Stimulated activated naive CD8-positive, alpha-beta T cell treated with anti-CD3 and anti-CD28 coated beads, Interleukin-15, Interleukin-2, amounts not matched to agents 100 ng/mL and 50 ng/mL, for 24 hours (primary cell): ENCODE measurements around the gene VEGFD.
A peak's percentile ranks its signal among the peaks of the same experiment; 100 is the strongest.

Source experiments
- H3K27ac Mint-ChIP-seq: one replicate; pipeline ENCODE4 v1.8.0; 2021; ENCODE audit warnings: mild to moderate bottlenecking, mixed read lengths
- H3K27me3 Mint-ChIP-seq: one replicate; pipeline ENCODE4 v1.8.0; 2021; ENCODE audit warnings: mixed read lengths
- H3K36me3 Mint-ChIP-seq: one replicate; pipeline ENCODE4 v1.8.0; 2021; ENCODE audit warnings: low read depth, mixed read lengths
- H3K4me1 Mint-ChIP-seq: one replicate; pipeline ENCODE4 v1.8.0; 2021; ENCODE audit warnings: low read depth, mixed read lengths
- H3K4me3 Mint-ChIP-seq: one replicate; pipeline ENCODE4 v1.8.0; 2021; ENCODE audit warnings: mild to moderate bottlenecking, mixed read lengths
- H3K9me3 Mint-ChIP-seq: one replicate; pipeline ENCODE4 v1.8.0; 2021; ENCODE audit warnings: mixed read lengths

Gene VEGFD

DNA sequence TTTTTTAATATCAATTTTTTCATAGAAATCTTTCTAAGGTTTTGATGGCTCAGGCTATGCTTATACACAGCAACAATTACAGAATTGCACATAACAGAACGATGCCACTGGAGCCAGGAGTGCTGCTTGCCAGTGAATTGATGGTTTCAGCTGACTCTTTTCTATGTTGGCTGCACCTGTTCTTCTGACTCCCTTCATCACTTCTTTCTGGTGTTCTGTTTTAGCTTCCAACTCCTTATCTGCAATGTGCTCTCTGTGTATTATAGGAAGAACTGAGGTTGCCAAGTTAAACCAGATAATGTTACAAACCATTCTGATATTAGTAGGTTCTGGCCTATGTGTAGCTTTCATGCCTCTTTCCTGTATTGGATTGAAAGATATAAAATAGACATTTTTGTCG, 11.6 kb upstream of the VEGFD start:
- Mint-ChIP-seq H3K4me3 (no peak overlapping the region), H3K27me3 (peaks cover 9% of the 10 kb centered on the region), H3K4me1 (no peaks in the 10 kb centered on the region)

DNA sequence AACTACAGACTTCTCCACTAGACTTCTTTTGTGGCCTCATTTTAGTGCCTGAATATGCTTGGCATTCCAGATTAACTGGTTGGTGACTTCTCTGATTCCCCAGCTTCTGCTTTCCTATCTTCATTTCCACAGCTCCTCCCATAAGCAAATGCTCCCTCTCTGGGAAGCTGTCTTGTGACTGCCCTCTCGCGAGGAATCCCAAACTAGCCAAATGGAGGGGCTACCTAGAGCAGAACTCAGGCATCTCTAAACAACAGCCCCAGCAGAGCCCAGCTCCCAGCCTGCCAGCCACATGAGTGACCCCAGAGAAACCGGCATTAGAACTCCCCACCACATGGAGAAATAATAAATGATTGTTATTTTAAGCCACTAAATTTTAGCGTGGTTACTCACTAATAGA, 7.6 kb upstream of the VEGFD start:
- no peaks in the 10 kb centered on the region for H3K9me3 Mint-ChIP-seq
- H3K36me3 Mint-ChIP-seq, result no peaks in the 10 kb centered on the region
- H3K27me3 Mint-ChIP-seq, result peaks cover 9% of the 10 kb centered on the region
- no peak overlapping the region for H3K27ac Mint-ChIP-seq
- H3K4me3 Mint-ChIP-seq, result no peak overlapping the region
- H3K4me1 Mint-ChIP-seq, result no peaks in the 10 kb centered on the region

More for the DNA sequence above, 11.6 kb upstream of the VEGFD start:
- no peak overlapping the region for H3K27ac Mint-ChIP-seq
- H3K9me3 Mint-ChIP-seq, result no peaks in the 10 kb centered on the region
- no peaks in the 10 kb centered on the region for H3K36me3 Mint-ChIP-seq

DNA sequence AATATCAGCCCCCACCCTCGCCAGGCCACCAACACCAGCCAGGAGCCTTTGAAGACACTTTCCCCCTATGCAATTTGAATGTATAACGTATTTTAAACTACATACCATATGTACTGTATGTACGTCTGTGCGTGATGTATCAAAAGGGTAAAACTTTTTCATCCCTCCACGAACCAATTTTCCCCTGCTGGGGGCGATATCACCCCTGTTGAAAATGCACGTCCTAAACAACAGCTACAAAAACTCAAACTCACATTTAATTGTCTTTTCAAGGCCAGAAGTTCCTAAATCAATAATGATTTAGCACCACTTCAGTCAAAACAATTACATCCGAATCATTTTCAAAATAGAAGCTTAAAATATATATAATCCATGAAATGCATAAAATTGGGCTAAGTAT, 1.4 kb downstream of the VEGFD start:
- H3K4me1 Mint-ChIP-seq, result no peaks in the 10 kb centered on the region
- no peak overlapping the region for H3K4me3 Mint-ChIP-seq
- no peaks in the 10 kb centered on the region for H3K36me3 Mint-ChIP-seq
- peaks cover 11% of the 10 kb centered on the region for H3K27me3 Mint-ChIP-seq
- H3K27ac Mint-ChIP-seq, result no peak overlapping the region
- H3K9me3 Mint-ChIP-seq, result no peaks in the 10 kb centered on the region

DNA sequence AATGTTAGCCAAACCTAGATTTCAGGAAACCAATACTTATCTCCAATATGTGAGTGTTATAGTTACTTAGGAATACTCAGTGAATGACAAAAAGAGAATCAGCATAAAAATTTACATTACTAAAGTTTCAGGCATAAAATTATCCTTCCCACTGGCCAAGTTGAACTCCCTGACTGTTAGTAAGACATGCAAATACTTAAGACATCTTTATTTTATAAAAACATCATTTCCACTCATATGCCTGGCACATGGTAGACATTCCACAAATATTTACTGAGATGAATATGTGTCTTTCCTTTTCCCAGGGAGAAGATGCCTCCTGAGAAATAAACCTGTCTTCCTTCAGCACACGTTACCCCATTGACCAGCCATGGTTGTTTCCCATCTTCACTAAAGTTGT, 7.3 kb downstream of the VEGFD start:
- H3K27ac Mint-ChIP-seq, result no peak overlapping the region
- no peak overlapping the region for H3K4me3 Mint-ChIP-seq
- no peaks in the 10 kb centered on the region for H3K36me3 Mint-ChIP-seq
- H3K27me3 Mint-ChIP-seq, result no peaks in the 10 kb centered on the region
- H3K9me3 Mint-ChIP-seq, result no peaks in the 10 kb centered on the region
- no peaks in the 10 kb centered on the region for H3K4me1 Mint-ChIP-seq

DNA sequence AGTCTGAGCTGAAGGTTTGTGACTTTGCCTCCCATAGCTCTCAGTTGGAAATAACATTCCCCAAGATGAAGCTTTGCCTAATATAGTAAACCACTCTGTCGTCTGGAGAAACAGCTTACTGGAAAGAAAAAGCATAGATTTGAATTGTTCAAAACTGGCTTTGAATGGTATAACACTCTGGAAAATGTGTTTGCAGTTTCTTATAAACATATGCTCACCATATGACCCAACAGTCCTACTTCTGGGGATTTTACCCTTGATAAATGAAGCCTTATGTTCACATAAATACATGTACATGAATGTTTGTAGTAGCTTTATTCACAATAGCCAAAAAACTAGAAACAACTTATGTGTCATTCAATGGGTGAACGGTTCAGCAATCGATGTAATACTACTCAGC, 10.2 kb downstream of the VEGFD start:
- no peaks in the 10 kb centered on the region for H3K9me3 Mint-ChIP-seq
- no peaks in the 10 kb centered on the region for H3K4me1 Mint-ChIP-seq
- no peak overlapping the region for H3K27ac Mint-ChIP-seq
- no peak overlapping the region for H3K4me3 Mint-ChIP-seq
- H3K27me3 Mint-ChIP-seq, result no peaks in the 10 kb centered on the region
- no peaks in the 10 kb centered on the region for H3K36me3 Mint-ChIP-seq

DNA sequence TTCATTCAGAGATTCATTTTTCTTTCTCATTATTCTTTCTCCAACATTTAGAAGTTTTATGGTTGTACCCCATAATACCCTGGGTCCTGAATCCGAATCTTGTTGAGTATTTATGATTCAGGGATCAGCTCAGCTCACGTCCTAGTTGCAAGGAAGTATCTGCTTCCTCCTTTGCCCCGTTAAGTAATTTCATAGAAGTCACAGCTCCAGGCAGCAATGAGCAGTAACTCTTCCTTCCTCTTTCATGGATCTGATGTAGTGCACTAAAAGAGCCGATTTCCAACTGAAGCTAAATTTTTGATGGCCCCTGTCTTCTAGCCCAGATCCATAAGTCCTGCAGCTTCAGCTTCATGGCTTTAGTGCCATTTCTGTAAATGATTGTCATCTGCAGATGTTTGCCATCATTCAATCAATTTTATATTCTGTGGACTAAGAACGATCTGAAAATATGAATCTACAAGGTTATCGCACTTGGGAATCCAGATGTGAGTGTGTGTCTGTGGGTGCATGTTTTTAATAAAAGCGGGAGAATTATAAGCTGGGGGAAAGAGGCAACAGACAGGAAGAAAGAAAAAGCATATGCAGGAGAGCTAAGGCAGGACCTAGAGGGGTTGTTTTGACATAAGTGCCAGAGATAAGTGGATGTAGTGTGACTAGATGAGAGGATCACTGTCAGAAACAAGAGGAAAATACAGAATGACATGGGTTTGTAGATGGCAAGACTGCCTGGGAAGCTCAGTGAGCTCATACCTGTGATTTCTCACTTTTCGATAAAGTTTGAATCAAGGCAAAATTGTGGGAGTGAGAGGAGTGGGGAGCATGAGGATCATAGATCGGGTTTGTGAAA, 17.5 kb downstream of the VEGFD start:
- Mint-ChIP-seq H3K27me3 (peaks cover 15% of the 10 kb centered on the region), H3K36me3 (no peaks in the 10 kb centered on the region), H3K27ac (no peak overlapping the region), H3K9me3 (no peaks in the 10 kb centered on the region), H3K4me3 (no peak overlapping the region), H3K4me1 (no peaks in the 10 kb centered on the region)

DNA sequence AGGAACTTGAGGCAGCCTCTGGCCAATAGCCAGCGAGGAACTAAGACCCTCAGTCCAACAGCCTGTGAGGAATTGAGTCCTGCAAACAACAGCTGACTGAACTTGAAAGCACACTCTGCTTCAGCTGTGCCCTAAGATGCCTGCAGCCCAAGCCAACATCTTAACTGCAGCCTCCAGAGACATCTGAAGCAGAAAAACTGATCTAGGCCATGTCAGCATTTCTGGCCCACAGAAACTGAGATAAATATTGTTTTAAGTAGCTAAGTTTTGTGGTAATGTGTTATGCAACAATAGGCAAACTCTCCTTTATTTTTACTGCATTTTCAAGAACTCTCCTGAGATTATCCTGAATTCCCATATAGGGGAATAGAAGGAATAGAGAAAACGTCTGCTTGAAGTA, 24.5 kb downstream of the VEGFD start:
- H3K4me1 Mint-ChIP-seq, result no peaks in the 10 kb centered on the region
- H3K27me3 Mint-ChIP-seq, result peaks cover 7% of the 10 kb centered on the region
- H3K36me3 Mint-ChIP-seq, result no peaks in the 10 kb centered on the region
- H3K9me3 Mint-ChIP-seq, result no peaks in the 10 kb centered on the region
- H3K27ac Mint-ChIP-seq, result no peak overlapping the region
- H3K4me3 Mint-ChIP-seq, result no peak overlapping the region

DNA sequence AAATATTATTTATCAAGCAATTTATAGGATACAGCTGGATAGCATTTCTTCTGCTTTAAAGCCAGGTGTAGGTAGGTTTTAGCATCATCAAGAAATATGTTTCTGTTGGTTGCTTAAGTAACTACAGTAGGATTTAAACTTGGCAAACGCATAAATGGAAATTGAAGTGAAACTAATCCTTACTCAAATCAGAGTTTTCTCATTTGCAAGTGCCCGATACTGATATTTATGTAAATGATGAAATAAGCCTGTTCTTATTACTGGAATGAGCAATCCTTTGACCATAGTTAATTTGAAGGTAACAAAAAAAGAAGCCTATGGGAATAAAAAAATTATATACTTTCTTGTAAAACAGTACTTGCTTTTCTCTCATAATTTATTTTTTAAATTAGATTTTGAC, 25.7 kb downstream of the VEGFD start:
- H3K36me3 Mint-ChIP-seq, result no peaks in the 10 kb centered on the region
- peaks cover 4% of the 10 kb centered on the region for H3K27me3 Mint-ChIP-seq
- H3K27ac Mint-ChIP-seq, result no peak overlapping the region
- no peaks in the 10 kb centered on the region for H3K4me1 Mint-ChIP-seq
- no peak overlapping the region for H3K4me3 Mint-ChIP-seq
- H3K9me3 Mint-ChIP-seq, result no peaks in the 10 kb centered on the region

DNA sequence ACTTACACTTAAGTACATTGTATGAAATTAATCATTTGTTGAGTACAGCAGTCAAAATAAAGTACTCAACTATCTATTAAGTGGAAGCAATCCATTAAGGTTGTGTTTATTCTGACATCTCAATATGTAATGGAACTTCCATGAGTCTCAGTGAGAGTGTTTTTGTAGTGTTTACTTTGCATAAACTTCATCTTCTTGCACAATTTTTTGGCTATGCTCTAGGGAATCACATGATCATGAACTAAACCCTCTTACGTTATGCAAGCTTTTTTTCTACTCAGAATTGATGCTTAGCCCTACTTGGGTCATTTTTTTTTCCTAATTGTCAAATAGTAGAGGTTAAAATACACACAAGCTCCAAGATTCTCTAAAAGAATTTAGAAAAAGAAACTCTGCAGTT, 27.8 kb downstream of the VEGFD start:
- Mint-ChIP-seq H3K36me3 (no peaks in the 10 kb centered on the region), H3K27ac (no peak overlapping the region), H3K4me3 (no peak overlapping the region), H3K4me1 (no peaks in the 10 kb centered on the region), H3K27me3 (peaks cover 4% of the 10 kb centered on the region), H3K9me3 (no peaks in the 10 kb centered on the region)

DNA sequence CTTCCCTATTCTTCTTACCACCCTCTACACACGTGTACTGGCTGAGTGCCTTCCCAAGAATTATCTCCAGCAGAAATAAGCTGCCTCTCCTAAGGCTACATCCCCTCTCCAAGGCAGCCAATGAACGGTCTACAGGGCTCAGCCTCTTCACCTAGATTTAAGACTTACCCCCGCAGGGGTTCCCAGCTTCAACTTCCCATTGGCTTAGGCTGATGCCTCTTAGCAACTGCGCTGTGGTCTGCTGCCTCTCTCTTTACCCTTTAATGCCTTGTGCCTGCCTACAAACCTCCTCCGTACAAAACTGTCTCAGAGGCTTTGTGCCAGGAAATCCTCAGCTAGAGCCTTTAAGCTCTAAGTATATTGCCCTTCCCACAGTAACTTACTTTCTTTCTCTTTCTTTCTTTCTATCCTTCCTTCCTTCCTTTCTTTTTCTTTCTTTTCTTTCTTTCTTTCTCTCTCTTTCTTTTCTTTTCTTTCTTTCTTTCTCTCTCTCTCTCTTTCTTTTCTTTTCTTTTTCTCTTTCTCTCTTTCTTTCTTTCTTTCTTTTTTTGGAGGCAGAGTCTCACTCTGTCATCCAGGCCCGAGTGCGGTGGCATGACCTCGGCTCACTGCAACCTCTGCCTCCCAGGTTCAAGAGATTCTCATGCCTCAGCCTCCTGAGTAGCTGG, 33.8 kb downstream of the VEGFD start:
- Mint-ChIP-seq H3K9me3 (no peaks in the 10 kb centered on the region), H3K4me1 (no peaks in the 10 kb centered on the region), H3K36me3 (no peaks in the 10 kb centered on the region), H3K27ac (no peak overlapping the region), H3K4me3 (no peak overlapping the region), H3K27me3 (no peaks in the 10 kb centered on the region)

DNA sequence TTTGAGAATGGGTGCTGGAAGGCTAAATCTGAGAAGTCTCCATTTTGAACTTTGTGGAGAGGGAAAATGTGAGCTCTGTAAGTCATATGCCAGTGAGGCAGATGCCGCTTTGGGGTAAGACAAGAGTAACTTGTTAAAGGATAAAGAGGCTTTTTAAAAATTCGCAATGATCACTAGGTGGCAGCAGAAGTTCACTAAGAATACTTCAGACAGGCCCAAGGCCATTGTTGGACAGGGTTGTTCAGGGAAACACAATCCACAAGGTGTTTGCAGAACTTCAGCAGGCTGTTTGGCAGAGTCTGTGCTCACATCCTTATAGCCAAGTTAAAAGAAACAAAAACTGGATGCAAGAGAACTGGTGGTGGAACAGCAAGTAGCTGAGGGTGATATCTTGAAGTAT, 35.2 kb downstream of the VEGFD start:
- H3K36me3 Mint-ChIP-seq, result no peaks in the 10 kb centered on the region
- H3K27ac Mint-ChIP-seq, result no peak overlapping the region
- no peaks in the 10 kb centered on the region for H3K4me1 Mint-ChIP-seq
- H3K27me3 Mint-ChIP-seq, result peaks cover under 1% of the 10 kb centered on the region
- no peak overlapping the region for H3K4me3 Mint-ChIP-seq
- no peaks in the 10 kb centered on the region for H3K9me3 Mint-ChIP-seq

DNA sequence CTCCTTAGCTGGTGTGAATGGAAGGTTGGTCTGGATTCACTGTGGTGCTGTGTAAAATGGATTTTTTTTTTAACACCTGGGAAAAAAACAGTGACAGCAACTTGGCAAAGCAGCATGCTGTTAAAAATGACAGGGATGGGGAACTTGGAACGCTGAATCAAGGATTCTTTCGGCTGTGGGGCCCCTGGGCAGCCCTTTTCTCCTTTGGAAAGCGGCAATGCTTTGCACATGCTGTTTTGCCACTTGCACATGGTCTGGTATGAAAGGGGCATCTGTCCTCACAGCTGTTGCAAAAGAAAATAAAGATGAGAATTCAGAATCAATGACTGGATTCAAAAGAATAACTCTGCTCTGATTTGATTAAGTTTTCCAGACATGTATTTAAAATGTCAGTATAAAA, 38.2 kb downstream of the VEGFD start:
- Mint-ChIP-seq H3K27me3 (peaks cover 11% of the 10 kb centered on the region), H3K4me3 (no peak overlapping the region), H3K9me3 (no peaks in the 10 kb centered on the region), H3K36me3 (no peaks in the 10 kb centered on the region), H3K27ac (no peak overlapping the region), H3K4me1 (no peaks in the 10 kb centered on the region)

DNA sequence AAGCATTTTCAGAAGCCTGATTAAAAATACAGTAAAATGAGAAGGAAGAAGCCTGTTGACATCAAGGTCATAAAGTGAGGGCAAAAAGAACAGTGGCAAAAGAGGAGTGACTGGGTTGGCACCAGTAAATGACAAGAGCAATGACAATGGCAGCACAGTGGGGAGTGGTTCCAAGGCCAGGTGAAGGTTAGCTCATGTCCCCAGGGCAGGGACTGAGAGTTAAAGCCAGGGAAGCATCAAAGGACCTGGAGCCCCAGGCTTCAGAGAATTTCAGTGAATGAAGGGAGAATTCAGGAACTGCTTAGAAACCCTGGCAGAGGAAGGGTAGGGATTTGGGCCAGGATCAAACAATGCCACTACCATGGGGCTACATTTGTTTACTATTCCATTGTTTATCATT, 40.1 kb downstream of the VEGFD start:
- no peaks in the 10 kb centered on the region for H3K36me3 Mint-ChIP-seq
- H3K27me3 Mint-ChIP-seq, result peaks cover 14% of the 10 kb centered on the region
- no peak overlapping the region for H3K4me3 Mint-ChIP-seq

DNA sequence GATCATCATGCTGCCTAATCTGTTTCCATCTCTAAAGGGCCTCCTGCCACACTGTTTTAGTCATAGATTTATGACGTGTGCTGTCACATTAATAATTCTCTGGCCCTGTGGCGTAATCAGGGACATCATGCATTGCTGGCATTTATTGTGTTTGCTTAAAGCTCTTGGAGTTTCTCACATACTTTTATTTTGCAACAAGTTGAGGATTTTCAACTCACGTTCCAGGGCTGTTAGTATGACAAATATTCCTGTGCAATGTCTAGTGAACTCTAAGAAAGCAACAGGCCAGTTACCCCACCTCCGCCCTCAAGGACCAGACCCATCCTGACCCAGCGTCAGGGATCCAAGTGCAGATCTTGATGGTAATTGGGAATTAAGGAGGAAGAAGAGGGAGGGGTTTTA, 41.1 kb downstream of the VEGFD start:
- no peaks in the 10 kb centered on the region for H3K36me3 Mint-ChIP-seq
- no peak overlapping the region for H3K27ac Mint-ChIP-seq
- peaks cover 15% of the 10 kb centered on the region for H3K27me3 Mint-ChIP-seq
- H3K4me3 Mint-ChIP-seq, result no peak overlapping the region
- no peaks in the 10 kb centered on the region for H3K4me1 Mint-ChIP-seq
- H3K9me3 Mint-ChIP-seq, result no peaks in the 10 kb centered on the region

More for the DNA sequence above, 40.1 kb downstream of the VEGFD start:
- Mint-ChIP-seq H3K27ac (no peak overlapping the region), H3K4me1 (no peaks in the 10 kb centered on the region), H3K9me3 (no peaks in the 10 kb centered on the region)

DNA sequence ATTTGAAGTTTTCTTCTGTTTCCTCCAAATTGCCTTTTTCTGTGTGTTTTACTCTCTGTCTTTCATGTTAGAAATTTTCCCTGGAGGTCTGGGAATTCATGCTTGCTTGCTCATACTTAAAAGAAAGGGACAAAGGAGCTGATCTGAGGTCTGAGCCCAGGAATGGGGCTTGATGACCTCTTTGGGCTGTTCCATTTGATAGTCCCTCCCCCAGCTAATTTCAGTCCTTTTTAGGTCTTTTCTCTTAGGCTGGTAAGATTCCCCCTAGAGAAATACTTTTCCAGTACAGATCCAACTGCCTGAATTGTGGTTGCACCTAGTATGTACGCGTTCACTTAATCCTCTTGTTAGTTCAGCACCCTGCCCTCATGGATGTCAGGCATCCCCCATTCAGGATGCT, 43.3 kb downstream of the VEGFD start:
- H3K9me3 Mint-ChIP-seq, result no peaks in the 10 kb centered on the region
- no peaks in the 10 kb centered on the region for H3K4me1 Mint-ChIP-seq
- H3K4me3 Mint-ChIP-seq, result no peak overlapping the region
- no peak overlapping the region for H3K27ac Mint-ChIP-seq
- H3K27me3 Mint-ChIP-seq, result peaks cover 20% of the 10 kb centered on the region
- no peaks in the 10 kb centered on the region for H3K36me3 Mint-ChIP-seq

DNA sequence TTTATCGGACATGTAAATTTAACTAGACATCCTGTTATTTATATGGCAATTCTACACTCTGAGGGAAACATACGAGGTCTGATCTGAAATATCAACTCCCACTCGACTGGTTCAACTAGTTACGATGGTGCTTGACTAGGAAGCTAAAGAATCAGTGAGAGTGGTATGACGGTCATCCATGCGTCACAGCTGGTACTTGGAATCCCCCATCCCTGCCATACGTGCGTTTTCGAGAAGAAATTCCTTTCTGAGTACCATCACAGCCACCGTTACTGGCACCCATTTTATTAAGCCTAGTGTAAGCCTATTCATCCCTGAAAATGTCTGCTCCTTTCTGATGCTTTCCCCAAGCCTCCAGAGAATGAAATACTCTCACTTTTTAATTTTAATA, 48.2 kb downstream of the VEGFD start:
- Mint-ChIP-seq H3K9me3 (no peaks in the 10 kb centered on the region), H3K4me3 (peak overlapping the region; percentile 90), H3K36me3 (peaks cover 7% of the 10 kb centered on the region), H3K27ac (peak overlapping the region; percentile 69), H3K27me3 (peaks cover 10% of the 10 kb centered on the region), H3K4me1 (peaks cover 12% of the 10 kb centered on the region)
